NCI-H2107 treated with DMSO at 0.1 percent for 48 hours (cell line): ENCODE results near the gene CYB5R3.
A peak's percentile ranks its signal among the peaks of the same experiment; 100 is the strongest.
"Not testable (repeated sequence)": the region's sequence is repeated elsewhere in the genome, so short reads cannot be mapped to it uniquely, and the experiment has no call there.

ENCODE experiments used
- DNase-seq: peaks from one replicate; lab custom pipeline; 2025; ENCODE audit not compliant: unreplicated experiment; lab: John Stamatoyannopoulos, UW

CYB5R3 gene

DNA sequence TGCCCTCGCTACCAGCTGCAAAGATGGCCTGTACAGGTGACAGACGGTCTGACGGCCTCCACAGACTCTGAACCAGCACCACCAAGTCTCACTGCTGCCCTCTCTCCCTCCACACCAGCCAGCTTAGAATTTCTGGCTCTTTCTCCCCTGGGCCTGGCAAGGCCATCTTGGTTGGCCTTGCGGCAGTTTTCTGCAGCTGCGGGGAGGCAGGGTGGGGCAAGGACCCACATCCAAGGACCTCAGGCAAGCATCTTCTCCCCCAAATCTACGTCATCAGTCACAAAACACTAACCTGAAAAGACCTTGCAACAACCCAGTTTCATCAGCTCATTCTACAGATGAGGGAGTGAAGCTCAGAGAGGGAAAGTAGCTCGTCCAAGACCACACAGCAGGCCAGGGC lies 22.8 kb downstream of the CYB5R3 start:
- DNase-seq = no peak

- DNase-seq = no peak
Observed at GRCh38 chr22:42625416-42625815, 23.8 kb downstream of the CYB5R3 start.

GRCh38 chr22:42624551-42625106 lies 24.6 kb downstream of the CYB5R3 start:
- DNase-seq = no peak

DNA sequence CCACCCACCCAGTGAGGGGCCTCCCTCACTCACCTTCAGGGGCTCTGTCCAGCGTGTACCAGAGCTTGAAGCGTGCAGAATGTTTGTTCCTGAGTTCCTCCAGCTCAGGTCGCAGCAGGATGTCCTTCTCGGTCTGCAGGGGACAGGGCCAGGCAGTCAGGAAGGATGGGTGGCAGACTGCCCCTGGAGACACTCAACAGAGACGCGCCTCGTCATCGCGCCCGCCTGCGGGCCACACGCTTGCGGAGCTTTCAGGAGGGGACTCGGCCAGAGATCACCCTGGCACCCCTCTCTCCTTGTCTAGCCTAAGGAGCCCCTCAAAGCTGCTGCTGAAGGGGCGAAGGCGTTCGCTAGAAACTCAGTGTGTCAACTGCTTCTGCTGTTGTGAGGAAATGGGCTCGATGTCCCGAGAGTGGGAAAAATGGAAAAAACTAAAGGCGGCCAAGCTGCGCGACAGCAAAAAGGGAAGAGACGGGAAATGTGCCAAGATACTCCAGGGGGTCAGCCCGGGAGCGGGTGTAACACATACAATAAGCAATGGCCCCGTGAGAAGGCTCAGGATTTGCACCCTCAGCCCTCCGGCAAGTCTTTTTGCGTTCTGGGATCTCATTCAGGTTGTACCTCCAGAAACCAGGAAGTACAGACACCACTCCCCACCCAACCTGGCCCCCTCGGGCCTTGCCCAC lies 25.3 kb downstream of the CYB5R3 start:
- DNase-seq = no peak

GRCh38 chr22:42623301-42623751 lies 25.9 kb downstream of the CYB5R3 start:
- DNase-seq = no peak

DNA sequence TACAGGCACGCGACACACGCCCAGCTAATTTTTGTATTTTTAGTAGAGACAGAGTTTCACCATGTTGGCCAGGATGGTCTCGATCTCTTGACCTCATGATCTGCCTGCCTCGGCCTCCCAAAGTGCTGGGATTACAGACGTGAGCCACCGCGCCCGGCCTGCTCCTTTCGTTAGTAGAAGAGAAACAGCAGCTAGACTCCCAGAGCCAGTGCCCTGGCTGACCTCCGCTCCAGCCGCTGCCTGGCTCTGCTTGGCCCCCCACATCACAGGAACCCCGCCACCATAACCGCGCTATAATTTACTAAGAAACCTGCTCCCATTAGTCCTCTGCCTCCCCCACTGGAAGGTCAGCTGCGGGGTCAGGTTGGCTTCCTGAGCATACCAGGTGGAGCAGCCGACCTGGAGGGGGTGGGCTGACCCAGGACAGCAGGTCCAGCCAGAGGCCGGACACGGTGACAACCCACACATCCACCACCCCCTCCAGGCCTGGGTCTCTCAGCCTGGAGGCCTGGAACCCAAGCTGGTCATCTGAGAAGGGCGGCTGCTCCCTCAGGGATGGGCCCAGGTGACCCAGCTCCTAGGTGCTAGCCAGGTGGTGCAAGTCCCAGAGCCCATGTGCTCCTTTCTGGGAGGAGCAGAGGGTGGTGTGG lies 27.0 kb downstream of the CYB5R3 start:
- no peak for DNase-seq

DNA sequence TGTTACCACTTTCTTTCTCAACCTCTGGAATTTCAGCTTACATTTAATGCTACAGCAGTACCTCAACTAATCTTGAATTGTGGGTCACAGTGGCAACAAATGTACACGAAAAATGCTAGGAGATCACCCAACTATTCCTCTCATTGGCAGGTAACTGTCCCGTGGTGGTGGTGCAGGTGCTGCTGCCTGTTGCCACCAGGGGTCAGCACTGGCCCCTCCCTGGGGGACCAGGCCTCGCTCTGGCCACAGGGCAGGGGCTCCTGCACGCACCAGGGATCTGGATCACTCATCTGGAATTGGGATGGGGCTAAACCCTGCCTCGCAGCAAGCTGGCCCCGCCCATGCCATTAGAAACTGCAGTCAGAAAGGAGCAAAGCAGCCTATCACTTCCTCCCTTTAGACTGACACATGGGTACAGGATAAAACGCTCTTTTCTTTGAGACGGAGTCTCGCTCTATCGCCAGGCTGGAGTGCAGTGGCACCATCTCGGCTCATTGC lies 27.6 kb downstream of the CYB5R3 start:
- DNase-seq = no peak

DNA sequence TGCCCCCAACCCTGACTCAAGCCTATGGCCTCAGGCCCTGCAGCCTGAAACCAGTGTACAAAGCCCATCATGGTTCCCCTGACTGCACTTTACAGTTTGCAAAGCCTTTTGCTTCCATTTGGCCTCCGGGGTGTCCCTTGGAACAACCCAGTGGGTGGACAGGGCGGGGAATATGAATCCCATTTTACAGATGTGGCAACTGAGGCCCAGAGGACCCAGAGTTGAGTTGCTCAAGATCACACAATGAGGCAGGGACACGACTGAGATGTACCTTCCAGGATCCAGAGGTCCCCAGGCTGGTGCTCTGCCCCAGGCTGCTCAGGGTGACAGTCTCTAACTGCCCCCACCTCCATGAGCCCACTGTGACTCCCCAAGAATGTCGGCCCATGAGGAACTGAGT lies 29.1 kb downstream of the CYB5R3 start:
- no peak for DNase-seq

DNA sequence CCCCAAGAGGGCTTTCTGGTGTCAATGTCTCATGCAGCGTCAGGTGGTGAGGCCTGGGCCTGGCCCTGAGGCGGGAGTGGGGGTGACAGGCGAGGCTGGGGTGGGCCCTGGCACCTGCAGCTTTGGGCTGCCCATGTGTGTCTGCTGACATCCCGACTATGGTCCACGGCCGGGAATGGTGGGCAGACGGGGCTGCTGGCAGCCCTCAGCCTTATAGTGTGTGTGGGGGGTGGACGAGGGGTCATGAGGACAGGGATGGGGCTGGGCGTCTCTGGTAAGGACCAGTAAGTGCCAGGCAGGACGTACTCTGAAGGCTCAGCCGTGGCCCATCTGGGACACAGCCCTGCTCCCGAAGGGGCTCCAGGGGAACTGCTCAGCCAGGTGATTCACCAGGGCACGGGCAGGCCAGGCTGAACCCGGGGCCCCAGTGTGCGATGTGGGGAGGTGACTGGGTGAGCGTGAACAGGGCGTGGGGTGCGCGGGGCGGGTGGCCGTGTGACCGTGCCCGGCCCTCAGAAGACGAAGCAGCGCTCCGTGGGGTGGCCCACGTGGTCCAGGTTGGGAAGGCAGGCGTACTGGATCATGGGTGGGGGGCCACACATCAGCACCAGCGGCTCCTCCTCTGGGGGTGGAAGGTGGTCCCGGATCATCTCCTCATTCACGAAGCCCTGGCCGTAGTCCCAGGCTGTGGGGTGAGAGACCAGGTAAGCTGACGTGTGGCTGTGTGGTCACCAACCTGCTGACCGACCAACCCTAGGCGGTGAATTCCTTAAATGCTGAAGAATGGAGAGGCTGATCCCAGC lies 29.7 kb downstream of the CYB5R3 start:
- no peak for DNase-seq

DNA sequence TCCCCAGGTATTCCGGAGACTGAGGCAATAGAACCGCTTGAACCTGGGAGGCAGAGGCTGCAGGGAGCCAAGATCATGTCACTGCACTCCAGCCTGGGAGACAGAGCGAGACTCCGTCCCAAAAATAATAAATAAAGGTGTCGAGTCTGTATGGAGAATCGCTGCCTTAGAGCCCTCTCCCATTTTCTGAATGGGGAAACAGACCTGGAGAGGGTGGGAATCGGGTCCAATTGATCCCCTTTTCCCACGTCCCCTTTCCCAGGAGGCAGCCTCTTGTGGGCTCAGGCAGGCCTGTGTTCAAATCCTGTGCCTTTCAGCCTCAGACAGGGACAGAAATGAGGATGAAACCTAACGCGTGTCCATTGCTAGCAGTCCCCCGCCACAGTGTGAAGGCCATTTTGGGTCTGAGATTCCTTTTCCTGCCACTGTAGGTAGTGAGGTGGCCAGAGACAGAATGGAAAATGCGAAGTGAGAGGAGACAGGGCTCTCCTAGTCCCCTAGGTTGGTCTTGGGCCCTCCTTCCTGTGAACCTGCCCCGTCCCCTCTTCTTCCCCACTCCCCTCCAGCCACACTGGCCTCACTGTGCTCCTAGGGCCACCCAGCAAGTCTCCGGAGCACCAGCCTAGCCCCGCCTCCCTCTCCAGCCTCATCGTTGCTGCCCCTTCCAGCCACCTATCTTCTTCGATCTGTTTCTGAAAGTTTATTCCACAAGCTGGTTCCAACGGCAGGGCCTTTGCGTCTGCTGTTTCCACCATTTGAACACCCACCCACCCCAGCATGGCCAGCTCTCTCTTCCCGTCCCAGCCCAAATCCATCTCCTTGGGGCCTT lies 31.8 kb downstream of the CYB5R3 start:
- DNase-seq = no peak

DNA sequence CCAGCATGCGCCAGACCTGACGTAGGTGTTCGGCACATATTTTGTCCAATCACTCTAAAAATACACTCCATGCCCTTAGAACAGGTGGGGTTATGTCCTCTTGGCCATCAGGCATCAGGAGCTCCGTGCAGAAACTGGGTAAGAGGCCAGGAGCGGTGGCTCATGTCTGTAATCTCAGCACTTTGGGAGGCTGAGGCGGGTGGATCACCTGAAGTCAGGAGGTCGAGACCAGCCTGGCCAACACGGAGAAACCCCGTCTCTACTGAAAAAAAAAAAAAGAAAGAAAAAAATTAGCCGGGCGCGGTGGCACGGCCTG lies 33.4 kb downstream of the CYB5R3 start:
- not testable (repeated sequence) for DNase-seq

GRCh38 chr22:42615092-42615859 lies 33.9 kb downstream of the CYB5R3 start:
- peak; percentile 91 for DNase-seq

- DNase-seq = peak; percentile 91
Observed at GRCh38 chr22:42614312-42615091, 34.7 kb downstream of the CYB5R3 start, which contains the start of gene POLDIP3. Gene POLDIP3 (minus strand): TSS chr22:42614883. CDS start chr22:42614857, 26 bp downstream.

DNA sequence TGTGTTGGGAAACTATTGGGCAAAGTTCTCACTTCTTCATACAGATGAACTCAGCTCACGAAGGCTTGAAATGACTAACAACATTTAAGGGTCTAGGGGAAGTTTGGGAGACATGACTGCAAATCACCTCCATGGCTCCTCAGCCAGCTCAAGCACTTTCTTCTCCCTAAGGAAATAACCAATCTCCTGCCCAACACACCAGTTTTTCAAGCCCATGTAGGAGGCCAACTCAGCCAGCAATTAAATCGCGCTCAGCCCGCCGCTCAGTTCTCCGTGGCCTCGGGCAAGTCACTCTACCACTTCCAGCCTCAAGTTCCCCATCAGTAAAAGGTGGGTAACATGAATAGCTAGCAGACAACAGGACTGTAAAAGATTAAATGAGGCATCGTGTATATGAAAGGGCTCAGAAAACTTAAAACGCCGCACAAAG lies 35.3 kb downstream of the CYB5R3 start:
- DNase-seq = no peak

- no peak for DNase-seq
Observed at GRCh38 chr22:42612336-42612735, 36.9 kb downstream of the CYB5R3 start.

GRCh38 chr22:42611051-42611450 lies 38.1 kb downstream of the CYB5R3 start:
- DNase-seq = no peak

DNA sequence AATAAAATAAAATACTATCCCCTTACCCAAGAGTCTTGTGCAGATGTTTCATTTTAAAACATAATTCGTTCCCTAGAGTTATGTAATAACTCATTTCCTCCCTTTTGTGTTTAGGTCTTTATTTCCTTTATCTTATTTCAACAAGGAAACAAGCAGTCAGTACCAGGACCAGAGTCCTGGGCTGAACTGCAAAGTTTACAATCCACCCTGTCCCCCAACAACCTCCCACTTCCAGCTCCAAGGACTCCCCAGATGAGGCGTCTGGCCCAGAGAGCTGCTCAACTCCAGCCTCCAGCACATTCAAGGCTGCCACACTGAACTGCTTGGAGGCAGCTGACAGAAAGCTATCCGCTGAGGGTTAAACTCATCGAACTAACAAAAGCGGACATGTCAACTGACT lies 39.0 kb downstream of the CYB5R3 start:
- DNase-seq = no peak

DNA sequence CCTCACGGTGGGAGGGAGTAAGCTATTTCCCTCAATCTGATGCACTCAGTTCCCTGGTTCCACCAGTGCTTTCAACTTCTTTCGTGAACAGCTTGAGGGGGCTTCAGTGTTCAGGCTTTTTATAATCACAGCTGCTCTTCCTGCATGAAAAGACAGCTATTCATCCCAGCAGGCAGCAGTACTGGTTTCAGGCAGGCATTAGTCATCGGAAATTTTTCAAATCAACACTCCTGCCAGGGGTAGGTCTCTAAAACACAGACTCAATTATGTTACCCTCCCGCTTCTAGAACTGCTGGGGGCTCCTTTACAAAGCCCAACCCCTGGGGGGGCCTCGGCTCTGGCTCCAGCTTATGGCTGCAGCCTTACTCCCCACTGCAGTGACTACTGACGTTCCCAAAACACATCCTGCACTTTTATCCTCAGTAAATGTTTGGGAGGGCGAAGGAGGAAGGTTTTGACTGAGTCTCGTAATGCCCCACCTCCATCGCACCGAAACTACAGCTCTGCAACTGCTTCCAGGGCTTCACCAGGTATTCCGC lies 40.3 kb downstream of the CYB5R3 start:
- DNase-seq = no peak
